Peyer's patch (tissue), 4 donors: ENCODE data around the gene MRM3. TPM values are rescaled to one million over a fixed set of nuclear protein-coding genes. Genes with fewer than 3 reads are reported as not detected.
"Not testable (repeated sequence)": the region's sequence is repeated elsewhere in the genome, so short reads cannot be mapped to it uniquely, and the experiment has no call there.

Experiments used
- DNase-seq, 3 donors: peaks; one replicate each; pipeline ENCODE4 v3.0.0-alpha.2; 2017 to 2019
- H3K27ac ChIP-seq, 4 donors: fragments of 200-600 bp; sonication (generic); one replicate each; pipeline ENCODE4 v1.5.1; 2016 to 2019
- H3K27me3 ChIP-seq, 2 donors: fragments of 200-600 bp; sonication (generic); one replicate each; pipeline ENCODE4 v1.5.1; 2019
- H3K36me3 ChIP-seq, 3 donors: fragments of 200-600 bp; sonication (generic); one replicate each; pipeline ENCODE4 v1.5.1; 2016 to 2019
- H3K4me1 ChIP-seq, 4 donors: fragments of 200-600 bp; sonication (generic); one replicate each; pipeline ENCODE4 v1.5.1; 2016 to 2019
- H3K4me3 ChIP-seq, 4 donors: fragments of 200-600 bp; sonication (generic); 1 replicate in 3 of 4; 2 replicates in 1 of 4; pipeline ENCODE4 v1.5.1; 2016 to 2019; ENCODE audit warnings: mild to moderate bottlenecking in 1 of 4
- H3K9me3 ChIP-seq, 4 donors: fragments of 200-600 bp; sonication (generic); one replicate each; pipeline ENCODE4 v1.5.1; 2016 to 2019; ENCODE audit warnings: mild to moderate bottlenecking in 1 of 4
- POLR2A ChIP-seq, 2 donors: fragments of 450-650 bp; IDR thresholded peaks; one replicate each; pipeline ENCODE4 v1.5.1; 2017; ENCODE audit warnings: antibody characterized with exemption in 2 of 2, mild to moderate bottlenecking in 2 of 2, moderate library complexity in 2 of 2
- total RNA-seq, 4 donors: library from RNA; depleted of rRNA; stranded (reverse); fragments of >200 nt; gene quantifications; one replicate each; pipeline ENCODE4 v1.1.0, GENCODE V29; 2016
- TF ChIP-seq, protein P1 (sequence below), 6 experiments: fragments of 450-650 bp in 4 of 6; fragments of 200-600 bp in 2 of 6; sonication (generic) in 1 of 6; IDR thresholded peaks; one replicate each; pipeline ENCODE4 v1.5.1; 2017 to 2019; ENCODE audit warnings: antibody characterized with exemption in 6 of 6, mild to moderate bottlenecking in 3 of 6, moderate library complexity in 1 of 6

Gene MRM3
- total RNA-seq, 4 donors from 2014 or later: 17.0 to 23.0 (median 22.2) TPM

DNA sequence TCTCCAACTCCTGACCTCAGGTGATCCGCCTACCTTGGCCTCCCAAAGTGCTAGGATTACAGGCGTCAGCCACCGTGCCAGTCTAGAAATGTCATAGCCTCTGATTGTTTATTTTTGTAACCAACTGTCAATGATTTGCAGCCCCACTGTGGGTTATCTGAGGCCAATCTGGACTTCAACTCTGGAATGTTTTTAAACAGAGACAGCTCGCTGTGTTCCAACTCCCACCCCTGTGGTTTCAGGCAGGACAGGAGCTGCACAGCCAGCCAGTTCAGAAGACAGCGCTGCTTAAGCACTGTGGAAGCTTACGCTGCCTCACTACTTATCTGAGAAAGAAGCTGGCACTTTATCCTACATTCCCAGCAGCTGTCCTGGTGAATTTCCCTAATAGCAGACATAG is 19.5 kb downstream of the MRM3 start:
- Histone ChIP-seq H3K9me3 (no peaks in the 10 kb centered on the region), H3K4me3 (no peak overlapping the region), H3K36me3 (peaks cover 0 to 6% (median 0%) of the 10 kb centered on the region in 3 donors), H3K27ac (no peak overlapping the region), H3K27me3 (no peaks in the 10 kb centered on the region), H3K4me1 (no peaks in the 10 kb centered on the region)
- no peak for DNase-seq
- no peak for TF ChIP-seq POLR2A (IDR thresholded peaks at IDR 0.05)
- TF ChIP-seq, protein P1, sequence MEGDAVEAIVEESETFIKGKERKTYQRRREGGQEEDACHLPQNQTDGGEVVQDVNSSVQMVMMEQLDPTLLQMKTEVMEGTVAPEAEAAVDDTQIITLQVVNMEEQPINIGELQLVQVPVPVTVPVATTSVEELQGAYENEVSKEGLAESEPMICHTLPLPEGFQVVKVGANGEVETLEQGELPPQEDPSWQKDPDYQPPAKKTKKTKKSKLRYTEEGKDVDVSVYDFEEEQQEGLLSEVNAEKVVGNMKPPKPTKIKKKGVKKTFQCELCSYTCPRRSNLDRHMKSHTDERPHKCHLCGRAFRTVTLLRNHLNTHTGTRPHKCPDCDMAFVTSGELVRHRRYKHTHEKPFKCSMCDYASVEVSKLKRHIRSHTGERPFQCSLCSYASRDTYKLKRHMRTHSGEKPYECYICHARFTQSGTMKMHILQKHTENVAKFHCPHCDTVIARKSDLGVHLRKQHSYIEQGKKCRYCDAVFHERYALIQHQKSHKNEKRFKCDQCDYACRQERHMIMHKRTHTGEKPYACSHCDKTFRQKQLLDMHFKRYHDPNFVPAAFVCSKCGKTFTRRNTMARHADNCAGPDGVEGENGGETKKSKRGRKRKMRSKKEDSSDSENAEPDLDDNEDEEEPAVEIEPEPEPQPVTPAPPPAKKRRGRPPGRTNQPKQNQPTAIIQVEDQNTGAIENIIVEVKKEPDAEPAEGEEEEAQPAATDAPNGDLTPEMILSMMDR (IDR thresholded peaks at IDR 0.05): no peak

DNA sequence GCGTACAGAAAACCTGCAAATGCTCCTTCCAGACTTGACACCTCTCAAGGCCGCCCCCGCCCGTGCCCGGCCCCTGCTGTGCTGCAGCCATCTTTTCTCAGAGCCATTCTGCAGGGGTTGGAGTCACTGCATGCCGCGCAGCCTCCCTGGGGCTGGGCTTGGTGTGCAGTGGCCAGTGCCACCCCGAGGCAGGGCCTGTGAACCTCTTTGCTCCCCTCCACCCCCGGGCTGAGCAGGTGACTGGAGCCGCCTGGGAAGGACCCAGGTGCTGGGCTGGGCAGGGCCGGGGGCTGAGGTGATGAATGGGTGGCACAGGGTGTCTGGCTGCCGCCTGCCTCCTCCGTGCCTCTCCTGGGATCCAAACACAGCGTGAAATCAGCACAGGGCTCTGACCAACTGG is 20.3 kb downstream of the MRM3 start:
- Histone ChIP-seq H3K4me1 (no peaks in the 10 kb centered on the region), H3K27me3 (no peaks in the 10 kb centered on the region), H3K4me3 (no peak overlapping the region), H3K36me3 (peaks cover 0 to 6% (median 0%) of the 10 kb centered on the region in 3 donors), H3K27ac (no peak overlapping the region), H3K9me3 (no peaks in the 10 kb centered on the region)
- TF ChIP-seq POLR2A (IDR thresholded peaks at IDR 0.05): no peak
- TF ChIP-seq, protein P1 (IDR thresholded peaks at IDR 0.05): no peak
- DNase-seq: no peak

DNA sequence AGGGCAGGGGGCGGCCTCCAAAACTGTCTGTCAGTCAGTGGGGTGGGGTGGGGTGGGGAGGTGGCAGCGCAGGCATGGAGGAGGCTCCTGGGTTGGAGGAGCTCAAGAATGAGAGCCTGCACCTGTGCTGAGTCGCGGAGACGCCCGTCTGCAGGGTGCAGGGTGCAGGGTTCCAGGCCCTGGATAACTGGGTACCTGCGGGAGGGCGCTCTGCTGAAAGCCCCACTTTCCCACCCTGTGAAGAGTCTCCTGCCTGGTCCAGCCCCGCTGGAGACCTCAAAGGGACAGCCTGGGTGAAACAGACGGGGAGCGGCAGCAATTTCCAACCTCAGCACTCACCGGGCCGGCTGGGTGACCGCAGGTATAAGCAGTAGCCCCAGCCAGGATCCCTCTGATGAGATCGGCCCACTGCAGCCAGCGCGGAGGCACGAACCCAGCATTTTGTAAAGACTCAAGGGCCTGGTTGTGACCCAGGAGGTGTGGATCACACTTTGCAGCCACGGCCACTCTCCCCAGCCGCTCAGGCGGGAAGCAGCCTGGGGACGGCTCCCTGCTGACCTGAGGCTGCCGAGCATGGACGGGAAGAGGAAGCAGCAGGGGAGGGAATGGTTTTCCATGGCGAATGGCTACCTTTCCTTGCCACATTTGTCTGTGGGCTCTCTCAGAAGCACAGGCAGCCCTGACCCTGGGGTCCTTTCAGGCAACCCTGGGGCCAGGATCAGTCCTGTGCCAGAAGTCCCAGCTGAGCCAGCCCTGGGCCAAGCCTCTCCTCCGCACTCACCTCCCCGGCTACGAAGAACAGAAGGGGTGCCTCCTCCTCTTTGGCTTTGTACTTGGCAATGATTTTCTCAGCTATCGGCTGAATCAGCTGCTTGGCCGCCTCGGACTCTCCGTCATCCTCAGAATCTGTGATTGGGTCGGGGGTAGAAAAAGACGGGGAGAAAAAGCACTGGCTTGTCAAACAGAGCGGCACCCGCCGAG is 21.0 kb downstream of the MRM3 start:
- Histone ChIP-seq H3K27me3 (no peaks in the 10 kb centered on the region), H3K36me3 (peaks cover 0 to 6% (median 0%) of the 10 kb centered on the region in 3 donors), H3K9me3 (no peaks in the 10 kb centered on the region), H3K4me3 (no peak overlapping the region), H3K27ac (no peak overlapping the region), H3K4me1 (no peaks in the 10 kb centered on the region)
- DNase-seq: no peak
- TF ChIP-seq, protein P1 (IDR thresholded peaks at IDR 0.05): no peak
- TF ChIP-seq POLR2A (IDR thresholded peaks at IDR 0.05): no peak

DNA sequence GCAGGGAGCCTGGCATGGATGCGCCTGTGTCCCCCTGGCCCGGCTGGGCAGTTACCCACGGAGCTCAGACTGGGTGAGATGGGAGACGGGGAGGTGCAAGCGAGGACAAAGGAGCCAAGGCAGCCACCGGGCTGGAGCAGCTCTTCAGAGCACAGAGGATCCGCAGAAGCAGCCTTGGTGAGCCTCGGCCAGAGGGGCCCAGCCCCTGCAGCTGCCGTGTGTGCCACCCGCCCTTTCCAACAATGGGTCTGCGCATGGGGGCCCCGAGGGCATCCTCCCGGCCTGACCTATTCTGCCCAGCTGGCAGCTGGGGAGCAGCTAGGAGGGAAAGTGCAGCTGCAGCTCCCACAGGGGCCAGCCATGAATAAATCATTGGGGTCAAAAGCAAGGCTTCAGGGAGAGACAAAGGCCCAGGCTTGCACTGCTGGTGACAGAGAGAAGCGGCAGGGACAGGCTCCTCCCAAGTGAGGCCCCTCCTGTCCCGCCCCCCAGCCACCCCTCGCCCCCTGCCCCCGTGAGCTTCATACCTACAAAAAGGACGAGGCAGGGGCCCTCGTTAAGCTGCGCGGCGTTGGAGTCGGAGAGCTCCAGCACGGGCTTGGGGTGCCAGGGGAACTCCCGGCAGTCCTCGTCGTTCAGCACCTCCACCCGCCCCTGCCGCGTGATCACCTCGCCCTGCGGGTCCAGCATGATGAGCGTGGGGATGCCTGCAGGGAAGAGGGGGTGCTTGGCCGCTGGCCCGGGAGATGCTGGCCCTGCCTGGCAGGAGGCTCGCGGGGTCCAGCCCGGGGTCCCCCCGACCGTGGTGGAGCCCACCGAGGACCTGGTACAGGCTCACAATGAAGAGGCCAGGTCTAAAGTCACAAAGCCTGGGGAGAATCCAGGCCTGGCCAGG is 22.6 kb downstream of the MRM3 start:
- Histone ChIP-seq H3K27ac (no peak overlapping the region), H3K36me3 (peaks cover 0 to 6% (median 0%) of the 10 kb centered on the region in 3 donors), H3K4me3 (no peak overlapping the region), H3K4me1 (no peaks in the 10 kb centered on the region), H3K9me3 (no peaks in the 10 kb centered on the region), H3K27me3 (no peaks in the 10 kb centered on the region)
- TF ChIP-seq POLR2A (IDR thresholded peaks at IDR 0.05): no peak
- TF ChIP-seq, protein P1 (IDR thresholded peaks at IDR 0.05): no peak
- DNase-seq: no peak

DNA sequence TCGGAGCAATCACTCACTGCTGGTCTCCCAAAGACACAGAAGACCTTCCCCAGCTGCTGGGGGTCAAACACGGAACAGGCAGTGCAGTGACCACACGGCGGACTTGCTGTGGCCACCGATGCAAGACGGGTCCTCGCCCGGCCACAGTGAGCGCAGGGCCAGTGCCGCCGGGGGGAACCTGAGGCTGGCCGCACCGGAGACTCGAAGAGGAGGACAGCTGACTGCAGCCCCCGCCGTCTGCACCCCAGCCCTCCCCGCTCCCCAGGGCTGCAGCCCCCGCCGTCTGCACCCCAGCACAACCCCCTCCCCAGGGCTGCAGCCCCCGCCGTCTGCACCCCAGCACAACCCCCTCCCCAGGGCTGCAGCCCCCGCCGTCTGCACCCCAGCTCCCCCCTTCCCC is 23.7 kb downstream of the MRM3 start:
- H3K27ac ChIP-seq, H3K4me1 ChIP-seq, H3K27me3 ChIP-seq, H3K36me3 ChIP-seq, H3K4me3 ChIP-seq, H3K9me3 ChIP-seq, DNase-seq: not testable (repeated sequence)
